Neural progenitor cell (in vitro differentiated cells): ENCODE data around the gene PCDHB6.
"Not testable (repeated sequence)": the region's sequence is repeated elsewhere in the genome, so short reads cannot be mapped to it uniquely, and the experiment has no call there.

Experiments
- EZH2 ChIP-seq: fragments of 200-600 bp; sonication (generic); IDR thresholded peaks from 2 replicates; pipeline ENCODE4 v1.6.1; 2017; ENCODE audit warnings: antibody characterized with exemption, mild to moderate bottlenecking, moderate library complexity
- TF ChIP-seq, protein P1 (sequence below): fragments of 200-600 bp; sonication (generic); IDR thresholded peaks from 2 replicates; pipeline ENCODE4 v1.5.1; 2017; ENCODE audit warnings: antibody characterized with exemption, mild to moderate bottlenecking

- TF ChIP-seq, protein P1, sequence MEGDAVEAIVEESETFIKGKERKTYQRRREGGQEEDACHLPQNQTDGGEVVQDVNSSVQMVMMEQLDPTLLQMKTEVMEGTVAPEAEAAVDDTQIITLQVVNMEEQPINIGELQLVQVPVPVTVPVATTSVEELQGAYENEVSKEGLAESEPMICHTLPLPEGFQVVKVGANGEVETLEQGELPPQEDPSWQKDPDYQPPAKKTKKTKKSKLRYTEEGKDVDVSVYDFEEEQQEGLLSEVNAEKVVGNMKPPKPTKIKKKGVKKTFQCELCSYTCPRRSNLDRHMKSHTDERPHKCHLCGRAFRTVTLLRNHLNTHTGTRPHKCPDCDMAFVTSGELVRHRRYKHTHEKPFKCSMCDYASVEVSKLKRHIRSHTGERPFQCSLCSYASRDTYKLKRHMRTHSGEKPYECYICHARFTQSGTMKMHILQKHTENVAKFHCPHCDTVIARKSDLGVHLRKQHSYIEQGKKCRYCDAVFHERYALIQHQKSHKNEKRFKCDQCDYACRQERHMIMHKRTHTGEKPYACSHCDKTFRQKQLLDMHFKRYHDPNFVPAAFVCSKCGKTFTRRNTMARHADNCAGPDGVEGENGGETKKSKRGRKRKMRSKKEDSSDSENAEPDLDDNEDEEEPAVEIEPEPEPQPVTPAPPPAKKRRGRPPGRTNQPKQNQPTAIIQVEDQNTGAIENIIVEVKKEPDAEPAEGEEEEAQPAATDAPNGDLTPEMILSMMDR, result not testable (repeated sequence)
- TF ChIP-seq EZH2, result not testable (repeated sequence)
These were observed 24.6 kb downstream of the PCDHB6 start for GRCh38 chr5:141174291-141175104.
